HepG2 (cell line): Measurements from ENCODE around the gene ZNF184. TPM values are rescaled to one million over a fixed set of nuclear protein-coding genes. Genes with fewer than 3 reads are reported as not detected.
A peak's percentile ranks its signal among the peaks of the same experiment; 100 is the strongest.

ENCODE experiments used
- AGO2 ChIP-seq: fragments of 200-400 bp; formaldehyde crosslinking; optimal IDR thresholded peaks from 2 replicates; pipeline ENCODE3; 2017; ENCODE audit warnings: mild to moderate bottlenecking, low read depth, low read length, moderate library complexity
- ELF3 ChIP-seq: IDR thresholded peaks from 2 replicates; pipeline ENCODE4 v1.6.1; 2016; ENCODE audit warnings: missing genetic modification reagents, missing compliant biosample characterization
- HNF1B ChIP-seq: sonication (generic); formaldehyde crosslinking; IDR thresholded peaks from 2 replicates; pipeline ENCODE4 v1.5.1; 2020; ENCODE audit warnings: mild to moderate bottlenecking, moderate library complexity, missing genetic modification reagents
- IKZF5 ChIP-seq: IDR thresholded peaks from 2 replicates; pipeline ENCODE4 v1.6.1; 2018; ENCODE audit warnings: missing genetic modification reagents, mild to moderate bottlenecking, missing compliant biosample characterization
- MAF1 ChIP-seq: sonication (generic); formaldehyde crosslinking; IDR thresholded peaks from 2 replicates; pipeline ENCODE4 v1.5.0; 2020; ENCODE audit warnings: missing genetic modification reagents, borderline replicate concordance
- TBX2 ChIP-seq: sonication (generic); formaldehyde crosslinking; IDR thresholded peaks from 2 replicates; pipeline ENCODE4 v1.5.0; 2020; ENCODE audit warnings: missing genetic modification reagents, mild to moderate bottlenecking, borderline replicate concordance
- ZBED4 ChIP-seq: sonication (generic); formaldehyde crosslinking; IDR thresholded peaks from 2 replicates; pipeline ENCODE4 v1.4.0; 2020; ENCODE audit warnings: missing genetic modification reagents, borderline replicate concordance
- ZEB1 ChIP-seq: IDR thresholded peaks from 2 replicates; pipeline ENCODE4 v1.6.1; 2012; ENCODE audit warnings: mild to moderate bottlenecking, low read depth, inconsistent platforms; ENCODE audit not compliant: insufficient replicate concordance
- ZNF12 ChIP-seq: sonication (generic); formaldehyde crosslinking; IDR thresholded peaks from 2 replicates; pipeline ENCODE4 v1.5.0; 2020; ENCODE audit warnings: missing genetic modification reagents
- ZNF136 ChIP-seq: sonication (generic); formaldehyde crosslinking; IDR thresholded peaks from 2 replicates; pipeline ENCODE4 v1.8.1; 2022; ENCODE audit warnings: low read depth, mild to moderate bottlenecking, moderate library complexity, missing genetic modification reagents
- ZNF251 ChIP-seq: sonication (generic); formaldehyde crosslinking; IDR thresholded peaks from 2 replicates; pipeline ENCODE4 v1.9.0; 2021; ENCODE audit warnings: mild to moderate bottlenecking, missing genetic modification reagents
- ZNF335 ChIP-seq: sonication (generic); formaldehyde crosslinking; IDR thresholded peaks from 2 replicates; pipeline ENCODE4 v1.4.0; 2020; ENCODE audit warnings: missing genetic modification reagents
- ZNF362 ChIP-seq: sonication (generic); formaldehyde crosslinking; IDR thresholded peaks from 2 replicates; pipeline ENCODE4 v1.4.0; 2020; ENCODE audit warnings: missing genetic modification reagents, mild to moderate bottlenecking, borderline replicate concordance
- ZNF574 ChIP-seq: sonication (generic); formaldehyde crosslinking; IDR thresholded peaks from 2 replicates; pipeline ENCODE4 v1.4.0; 2020; ENCODE audit warnings: missing genetic modification reagents
- ZNF577 ChIP-seq: sonication (generic); formaldehyde crosslinking; IDR thresholded peaks from 2 replicates; pipeline ENCODE4 v1.4.0; 2020; ENCODE audit warnings: mild to moderate bottlenecking, low read depth, missing genetic modification reagents, borderline replicate concordance
- ZNF619 ChIP-seq: sonication (generic); formaldehyde crosslinking; IDR thresholded peaks from 2 replicates; pipeline ENCODE4 v1.4.0; 2020; ENCODE audit warnings: mild to moderate bottlenecking, missing genetic modification reagents
- ZNF678 ChIP-seq: sonication (generic); formaldehyde crosslinking; IDR thresholded peaks from 2 replicates; pipeline ENCODE4 v1.4.0; 2020; ENCODE audit warnings: mild to moderate bottlenecking, missing genetic modification reagents
- polyA plus RNA-seq, 8 experiments: library from polyadenylated mRNA; depleted of rRNA in 3 of 8; stranded (reverse) in 7 of 8; unstranded in 1 of 8; fragments of >200 nt; fragmentation: Illumina TruSeq in 4 of 8; extraction: Trizol in 4 of 8; gene quantifications; 2 replicates each; pipeline versions ENCODE4 v1.2.1 to v1.2.3, GENCODE V29; 2011 to 2016; ENCODE audit warnings: low read depth in 4 of 8, missing spikeins in 1 of 8, mixed read lengths in 1 of 8; ENCODE audit not compliant: insufficient read depth in 1 of 8
- total RNA-seq, 5 experiments: library from RNA; depleted of rRNA; stranded (reverse); fragments of >200 nt; fragmentation: Illumina TruSeq; extraction: Trizol; gene quantifications; 2 replicates each; pipeline ENCODE4 v1.2.3, GENCODE V29; 2016; ENCODE audit warnings: low read depth in 1 of 5

ZNF184 gene
- total and polyA plus RNA-seq, 2 of the 13 experiments (the other 11 are each of a cell fraction or from before 2014, with no cell fraction given), result 2.1 to 10.1 TPM

GRCh38 chr6:27495386-27496135 lies 22.7 kb upstream of the ZNF184 start (continued):
- TF ChIP-seq ZNF574 (CRISPR knock-in tag), result peak; percentile 41; the same call in 1 of the 2 replicates
- peak; percentile 70; the same call in 1 of the 2 replicates for TF ChIP-seq ZNF619 (CRISPR knock-in tag)
- 0 out of 2 replicates have a peak, but pooled peaks have one; percentile 32 for TF ChIP-seq ZNF251 (CRISPR knock-in tag)
- TF ChIP-seq ELF3 (CRISPR knock-in tag), result peak; percentile 54; the same call in 1 of the 2 replicates
- TF ChIP-seq TBX2 (CRISPR knock-in tag), result no peak; the same call in 1 of the 2 replicates
- TF ChIP-seq ZNF362 (CRISPR knock-in tag), result peak; percentile 86
- no peak for TF ChIP-seq ZNF678
- TF ChIP-seq MAF1 (CRISPR knock-in tag), result peak; percentile 62; the same call in 1 of the 2 replicates
- peak; percentile 75 for TF ChIP-seq HNF1B (CRISPR knock-in tag)
- peak; percentile 86 for TF ChIP-seq IKZF5 (CRISPR knock-in tag)
- TF ChIP-seq ZBED4, result peak; percentile 57; the same call in 1 of the 2 replicates
- TF ChIP-seq ZNF577 (CRISPR knock-in tag), result 0 out of 2 replicates have a peak, but pooled peaks have one; percentile 46
- peak; percentile 73; the same call in 1 of the 2 replicates for TF ChIP-seq ZNF136 (CRISPR knock-in tag)
- TF ChIP-seq ZNF335, result 0 out of 2 replicates have a peak, but pooled peaks have one; percentile 18
- peak; percentile 62; the same call in 1 of the 2 replicates for TF ChIP-seq ZNF12 (CRISPR knock-in tag)
- TF ChIP-seq AGO2, result no peak
- TF ChIP-seq ZEB1, result peak; percentile 5
